Vagina (tissue), 2 donors: Measurements from ENCODE around the gene ZNF599.

Source experiments
- POLR2AphosphoS5 ChIP-seq, 2 donors: sonication (generic); formaldehyde crosslinking; IDR thresholded peaks; one replicate each; pipeline ENCODE4 v1.9.0; 2017; ENCODE audit warnings: antibody characterized with exemption in 2 of 2, mild to moderate bottlenecking in 2 of 2, low read depth in 1 of 2; ENCODE audit not compliant: insufficient read depth in 1 of 2
- TF ChIP-seq, protein P1 (sequence below), 3 experiments: fragments of 450-650 bp in 2 of 3; fragments of 200-600 bp in 1 of 3; sonication (generic) in 1 of 3; IDR thresholded peaks; one replicate each; pipeline ENCODE4 v1.5.1; 2017 to 2019; ENCODE audit warnings: antibody characterized with exemption in 3 of 3, mild to moderate bottlenecking in 2 of 3, moderate library complexity in 2 of 3

DNA sequence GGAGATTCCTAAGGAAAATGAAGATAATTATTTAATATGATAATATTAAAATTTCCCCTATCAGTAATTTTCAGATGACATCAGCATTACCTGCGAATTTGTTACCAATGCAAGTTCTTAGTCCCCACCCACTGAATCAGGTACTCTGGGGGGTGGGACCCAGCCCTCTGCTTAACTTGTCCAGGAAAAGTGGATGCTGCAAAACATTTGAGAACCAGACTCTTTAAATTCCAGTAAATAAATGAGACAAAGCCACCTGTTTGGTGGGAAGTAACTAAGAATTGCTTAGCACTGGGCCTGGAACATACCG is 495 bp upstream of the ZNF599 start:
- no peak for TF ChIP-seq POLR2AphosphoS5 (IDR thresholded peaks at IDR 0.05; ENCODE audit: insufficient read depth in 1 of 2, low read depth in 1 of 2)
- TF ChIP-seq, protein P1, sequence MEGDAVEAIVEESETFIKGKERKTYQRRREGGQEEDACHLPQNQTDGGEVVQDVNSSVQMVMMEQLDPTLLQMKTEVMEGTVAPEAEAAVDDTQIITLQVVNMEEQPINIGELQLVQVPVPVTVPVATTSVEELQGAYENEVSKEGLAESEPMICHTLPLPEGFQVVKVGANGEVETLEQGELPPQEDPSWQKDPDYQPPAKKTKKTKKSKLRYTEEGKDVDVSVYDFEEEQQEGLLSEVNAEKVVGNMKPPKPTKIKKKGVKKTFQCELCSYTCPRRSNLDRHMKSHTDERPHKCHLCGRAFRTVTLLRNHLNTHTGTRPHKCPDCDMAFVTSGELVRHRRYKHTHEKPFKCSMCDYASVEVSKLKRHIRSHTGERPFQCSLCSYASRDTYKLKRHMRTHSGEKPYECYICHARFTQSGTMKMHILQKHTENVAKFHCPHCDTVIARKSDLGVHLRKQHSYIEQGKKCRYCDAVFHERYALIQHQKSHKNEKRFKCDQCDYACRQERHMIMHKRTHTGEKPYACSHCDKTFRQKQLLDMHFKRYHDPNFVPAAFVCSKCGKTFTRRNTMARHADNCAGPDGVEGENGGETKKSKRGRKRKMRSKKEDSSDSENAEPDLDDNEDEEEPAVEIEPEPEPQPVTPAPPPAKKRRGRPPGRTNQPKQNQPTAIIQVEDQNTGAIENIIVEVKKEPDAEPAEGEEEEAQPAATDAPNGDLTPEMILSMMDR (IDR thresholded peaks at IDR 0.05): no peak
